SK-N-SH treated with all-trans-retinoic acid at 6 μM for 48 hours (cell line): Measurements from ENCODE around the gene TNFAIP1.
"Not testable (repeated sequence)": the region's sequence is repeated elsewhere in the genome, so short reads cannot be mapped to it uniquely, and the experiment has no call there.

Experiments used
- ARNTL ChIP-seq: fragments of 450-650 bp; formaldehyde crosslinking; IDR thresholded peaks from 2 replicates; pipeline ENCODE4 v1.5.0; 2020; ENCODE audit warnings: low read depth, mild to moderate bottlenecking, moderate library complexity, borderline replicate concordance
- BACH2 ChIP-seq: fragments of 250-450 bp; sonication (Bioruptor Pico); IDR thresholded peaks from 2 replicates; pipeline ENCODE4 v1.9.0; 2021; ENCODE audit warnings: mild to moderate bottlenecking, borderline replicate concordance
- ESRRG ChIP-seq: fragments of 250-450 bp; sonication (Bioruptor Pico); IDR thresholded peaks from 2 replicates; pipeline ENCODE4 v1.6.1; 2021; ENCODE audit warnings: mild to moderate bottlenecking
- OSR1 ChIP-seq: fragments of 250-450 bp; sonication (Bioruptor Pico); IDR thresholded peaks from 2 replicates; pipeline ENCODE4 v1.8.0; 2022; ENCODE audit warnings: moderate library complexity, mild to moderate bottlenecking, inconsistent platforms
- PPARA ChIP-seq: fragments of 250-450 bp; sonication (Bioruptor Pico); IDR thresholded peaks from 2 replicates; pipeline ENCODE4 v1.5.0; 2020; ENCODE audit warnings: mild to moderate bottlenecking, borderline replicate concordance
- TOX ChIP-seq: fragments of 250-450 bp; sonication (Bioruptor Pico); IDR thresholded peaks from 2 replicates; pipeline ENCODE4 v1.8.0; 2021; ENCODE audit warnings: mild to moderate bottlenecking, moderate library complexity, borderline replicate concordance
- TF ChIP-seq, protein P1 (sequence below): fragments of 250-450 bp; sonication (Bioruptor Pico); IDR thresholded peaks from 2 replicates; pipeline ENCODE4 v1.8.0; 2021; ENCODE audit warnings: low read depth, mild to moderate bottlenecking, moderate library complexity, borderline replicate concordance
- TF ChIP-seq, protein P2 (sequence below): fragments of 250-450 bp; sonication (Bioruptor Pico); IDR thresholded peaks from 2 replicates; pipeline ENCODE4 v1.5.1; 2020; ENCODE audit warnings: low read depth, mild to moderate bottlenecking, moderate library complexity

DNA sequence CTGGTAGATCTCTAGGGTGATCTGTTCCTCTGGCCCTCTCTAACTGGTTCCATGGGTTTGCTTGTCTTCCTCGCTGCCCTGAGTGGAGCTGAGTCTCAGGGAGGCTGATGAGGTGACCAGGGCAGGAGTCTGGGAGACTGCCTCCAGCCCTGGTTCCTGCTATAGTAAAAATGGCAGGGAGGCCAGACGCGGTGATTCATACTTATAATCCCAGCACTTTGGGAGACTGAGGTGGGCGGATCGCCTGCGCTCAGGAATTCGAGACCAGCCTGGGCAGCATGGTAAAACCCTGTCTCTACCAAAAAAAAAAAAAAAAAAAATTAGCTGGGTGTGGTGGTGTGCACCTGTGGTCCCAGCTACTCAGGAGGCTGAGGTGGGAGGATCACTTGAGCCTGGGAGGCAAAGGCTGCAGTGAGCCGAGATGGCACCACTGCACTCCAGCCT, 3.2 kb downstream of the TNFAIP1 start:
- TF ChIP-seq TOX, BACH2, ARNTL, PPARA, ESRRG, OSR1 (CRISPR knock-in tag): not testable (repeated sequence)
- TF ChIP-seq, protein P1, sequence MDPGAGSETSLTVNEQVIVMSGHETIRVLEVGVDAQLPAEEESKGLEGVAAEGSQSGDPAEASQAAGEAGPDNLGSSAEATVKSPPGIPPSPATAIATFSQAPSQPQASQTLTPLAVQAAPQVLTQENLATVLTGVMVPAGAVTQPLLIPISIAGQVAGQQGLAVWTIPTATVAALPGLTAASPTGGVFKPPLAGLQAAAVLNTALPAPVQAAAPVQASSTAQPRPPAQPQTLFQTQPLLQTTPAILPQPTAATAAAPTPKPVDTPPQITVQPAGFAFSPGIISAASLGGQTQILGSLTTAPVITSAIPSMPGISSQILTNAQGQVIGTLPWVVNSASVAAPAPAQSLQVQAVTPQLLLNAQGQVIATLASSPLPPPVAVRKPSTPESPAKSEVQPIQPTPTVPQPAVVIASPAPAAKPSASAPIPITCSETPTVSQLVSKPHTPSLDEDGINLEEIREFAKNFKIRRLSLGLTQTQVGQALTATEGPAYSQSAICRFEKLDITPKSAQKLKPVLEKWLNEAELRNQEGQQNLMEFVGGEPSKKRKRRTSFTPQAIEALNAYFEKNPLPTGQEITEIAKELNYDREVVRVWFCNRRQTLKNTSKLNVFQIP (CRISPR knock-in tag): not testable (repeated sequence)
- TF ChIP-seq, protein P2, sequence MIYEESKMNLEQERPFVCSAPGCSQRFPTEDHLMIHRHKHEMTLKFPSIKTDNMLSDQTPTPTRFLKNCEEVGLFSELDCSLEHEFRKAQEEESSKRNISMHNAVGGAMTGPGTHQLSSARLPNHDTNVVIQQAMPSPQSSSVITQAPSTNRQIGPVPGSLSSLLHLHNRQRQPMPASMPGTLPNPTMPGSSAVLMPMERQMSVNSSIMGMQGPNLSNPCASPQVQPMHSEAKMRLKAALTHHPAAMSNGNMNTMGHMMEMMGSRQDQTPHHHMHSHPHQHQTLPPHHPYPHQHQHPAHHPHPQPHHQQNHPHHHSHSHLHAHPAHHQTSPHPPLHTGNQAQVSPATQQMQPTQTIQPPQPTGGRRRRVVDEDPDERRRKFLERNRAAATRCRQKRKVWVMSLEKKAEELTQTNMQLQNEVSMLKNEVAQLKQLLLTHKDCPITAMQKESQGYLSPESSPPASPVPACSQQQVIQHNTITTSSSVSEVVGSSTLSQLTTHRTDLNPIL: not testable (repeated sequence)
